Esophagus muscularis mucosa (tissue), 4 donors: ENCODE data around the gene CBX4. TPM values are rescaled to one million over a fixed set of nuclear protein-coding genes. Genes with fewer than 3 reads are reported as not detected.

Experiments
- DNase-seq: peaks from one replicate; pipeline ENCODE4 v3.0.0-alpha.2; 2017; ENCODE audit errors: extremely low spot score
- H3K27ac ChIP-seq, 4 donors: fragments of 200-600 bp; sonication (generic); replicated peaks in 1 of 4; 1 replicate in 3 of 4; 2 replicates in 1 of 4; pipeline ENCODE4 v1.5.1; 2016 to 2019; ENCODE audit warnings: mild to moderate bottlenecking in 1 of 4
- H3K27me3 ChIP-seq, 4 donors: fragments of 200-600 bp; sonication (generic); one replicate each; pipeline versions ENCODE4 v1.5.1 to v1.6.0; 2016 to 2019
- H3K36me3 ChIP-seq, 4 donors: fragments of 200-600 bp; sonication (generic); one replicate each; pipeline ENCODE4 v1.5.1; 2016 to 2019
- H3K4me1 ChIP-seq, 4 donors: fragments of 200-600 bp; sonication (generic); one replicate each; pipeline ENCODE4 v1.5.1; 2016 to 2019
- H3K4me3 ChIP-seq, 4 donors: fragments of 200-600 bp; sonication (generic); 1 replicate in 2 of 4; 2 replicates in 2 of 4; pipeline ENCODE4 v1.5.1; 2016 to 2019; ENCODE audit warnings: mild to moderate bottlenecking in 4 of 4, moderate library complexity in 1 of 4
- H3K9me3 ChIP-seq, 4 donors: fragments of 200-600 bp; sonication (generic); 1 replicate in 3 of 4; 2 replicates in 1 of 4; pipeline ENCODE4 v1.5.1; 2016 to 2019
- EP300 ChIP-seq: sonication (generic); formaldehyde crosslinking; IDR thresholded peaks from one replicate; pipeline ENCODE4 v1.6.1; 2017; ENCODE audit warnings: antibody characterized with exemption
- POLR2A ChIP-seq: fragments of 450-650 bp; IDR thresholded peaks from one replicate; pipeline ENCODE4 v1.6.1; 2017; ENCODE audit warnings: antibody characterized with exemption, moderate library complexity, mild to moderate bottlenecking, low read depth
- POLR2AphosphoS5 ChIP-seq, 2 donors: sonication (generic); formaldehyde crosslinking; IDR thresholded peaks; one replicate each; pipeline ENCODE4 v1.6.1; 2017; ENCODE audit warnings: antibody characterized with exemption in 2 of 2
- WGBS: methylation state at CpG from one replicate; pipeline ENCODE4 v1.1.5; 2018; 5-methylcytosine and 5-hydroxymethylcytosine counted together
- intact Hi-C: fragments of 100-400 bp; cut with DNase I; formaldehyde crosslinking; loops from one replicate; pipeline ENCODE4 v1.15.1; 2023
- total RNA-seq, 4 donors: library from RNA; depleted of rRNA; stranded (reverse); fragments of >200 nt; gene quantifications; one replicate each; pipeline versions ENCODE4 v1.1.0 to v1.2.1, GENCODE V29; 2016
- TF ChIP-seq, protein P1 (sequence below), 3 experiments: fragments of 200-600 bp in 2 of 3; fragments of 450-650 bp in 1 of 3; sonication (generic) in 2 of 3; IDR thresholded peaks; one replicate each; pipeline ENCODE4 v1.5.1; 2017 to 2019; ENCODE audit warnings: antibody characterized with exemption in 3 of 3, mild to moderate bottlenecking in 2 of 3, moderate library complexity in 1 of 3

CBX4 gene
- total RNA-seq, 4 donors from 2014 or later: 6.6 to 14.1 (median 12.3) TPM

DNA sequence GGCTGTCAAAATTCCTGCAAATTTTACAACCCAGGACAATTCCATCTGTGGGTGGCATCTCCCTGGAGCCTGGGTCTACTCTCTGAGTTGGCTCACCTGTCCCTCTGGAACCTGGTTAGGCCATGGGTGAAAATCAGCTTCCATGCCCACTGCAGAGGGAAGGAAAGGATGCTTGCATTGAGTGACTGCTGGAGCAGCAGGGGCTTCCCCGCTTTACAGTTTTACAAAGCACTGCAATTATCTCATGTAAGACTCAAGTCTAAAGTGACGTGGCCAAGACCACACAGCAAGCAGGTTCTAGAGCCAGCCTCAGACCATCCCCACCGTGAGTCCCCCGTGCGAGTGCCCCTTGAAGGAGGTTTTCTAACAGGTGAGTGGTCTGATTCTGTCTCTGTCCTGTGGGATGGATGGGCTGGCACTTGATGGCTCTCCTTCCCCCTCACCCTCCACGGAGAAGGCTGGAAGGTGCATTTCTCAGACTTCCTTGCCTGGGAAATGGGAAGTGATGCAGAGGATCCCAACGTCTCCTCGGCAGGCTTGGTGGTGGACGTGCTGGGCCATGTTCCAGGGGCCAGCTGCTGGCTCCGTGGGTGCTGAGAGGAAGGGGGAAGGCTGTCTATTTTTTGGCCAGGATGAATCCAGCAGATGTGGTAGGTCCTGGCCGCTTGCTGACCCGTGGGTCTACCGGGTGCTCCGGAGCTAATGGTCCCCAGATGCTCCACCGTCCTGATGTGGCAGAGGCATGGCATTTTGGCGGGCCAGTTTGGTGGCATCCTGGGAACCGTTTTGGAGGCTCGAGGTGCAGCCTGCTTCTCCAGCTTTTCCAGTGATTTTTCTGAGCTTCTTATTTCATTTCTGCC lies 26.3 kb upstream of the CBX4 start:
- Histone ChIP-seq H3K4me1 (no peaks in the 10 kb centered on the region), H3K36me3 (no peaks in the 10 kb centered on the region), H3K27ac (no peak overlapping the region), H3K4me3 (no peak overlapping the region), H3K27me3 (peaks cover 0 to 75% (median 0%) of the 10 kb centered on the region in 4 donors), H3K9me3 (no peaks in the 10 kb centered on the region)
- 59% methylated on average over 18 of the region's 18 CpGs for WGBS
- no peak for DNase-seq
- intact Hi-C loops: no loop called here
- TF ChIP-seq, protein P1, sequence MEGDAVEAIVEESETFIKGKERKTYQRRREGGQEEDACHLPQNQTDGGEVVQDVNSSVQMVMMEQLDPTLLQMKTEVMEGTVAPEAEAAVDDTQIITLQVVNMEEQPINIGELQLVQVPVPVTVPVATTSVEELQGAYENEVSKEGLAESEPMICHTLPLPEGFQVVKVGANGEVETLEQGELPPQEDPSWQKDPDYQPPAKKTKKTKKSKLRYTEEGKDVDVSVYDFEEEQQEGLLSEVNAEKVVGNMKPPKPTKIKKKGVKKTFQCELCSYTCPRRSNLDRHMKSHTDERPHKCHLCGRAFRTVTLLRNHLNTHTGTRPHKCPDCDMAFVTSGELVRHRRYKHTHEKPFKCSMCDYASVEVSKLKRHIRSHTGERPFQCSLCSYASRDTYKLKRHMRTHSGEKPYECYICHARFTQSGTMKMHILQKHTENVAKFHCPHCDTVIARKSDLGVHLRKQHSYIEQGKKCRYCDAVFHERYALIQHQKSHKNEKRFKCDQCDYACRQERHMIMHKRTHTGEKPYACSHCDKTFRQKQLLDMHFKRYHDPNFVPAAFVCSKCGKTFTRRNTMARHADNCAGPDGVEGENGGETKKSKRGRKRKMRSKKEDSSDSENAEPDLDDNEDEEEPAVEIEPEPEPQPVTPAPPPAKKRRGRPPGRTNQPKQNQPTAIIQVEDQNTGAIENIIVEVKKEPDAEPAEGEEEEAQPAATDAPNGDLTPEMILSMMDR (IDR thresholded peaks at IDR 0.05): no peak
- no peak for TF ChIP-seq POLR2AphosphoS5 (IDR thresholded peaks at IDR 0.05)
- TF ChIP-seq POLR2A: no peak
- TF ChIP-seq EP300: no peak

DNA sequence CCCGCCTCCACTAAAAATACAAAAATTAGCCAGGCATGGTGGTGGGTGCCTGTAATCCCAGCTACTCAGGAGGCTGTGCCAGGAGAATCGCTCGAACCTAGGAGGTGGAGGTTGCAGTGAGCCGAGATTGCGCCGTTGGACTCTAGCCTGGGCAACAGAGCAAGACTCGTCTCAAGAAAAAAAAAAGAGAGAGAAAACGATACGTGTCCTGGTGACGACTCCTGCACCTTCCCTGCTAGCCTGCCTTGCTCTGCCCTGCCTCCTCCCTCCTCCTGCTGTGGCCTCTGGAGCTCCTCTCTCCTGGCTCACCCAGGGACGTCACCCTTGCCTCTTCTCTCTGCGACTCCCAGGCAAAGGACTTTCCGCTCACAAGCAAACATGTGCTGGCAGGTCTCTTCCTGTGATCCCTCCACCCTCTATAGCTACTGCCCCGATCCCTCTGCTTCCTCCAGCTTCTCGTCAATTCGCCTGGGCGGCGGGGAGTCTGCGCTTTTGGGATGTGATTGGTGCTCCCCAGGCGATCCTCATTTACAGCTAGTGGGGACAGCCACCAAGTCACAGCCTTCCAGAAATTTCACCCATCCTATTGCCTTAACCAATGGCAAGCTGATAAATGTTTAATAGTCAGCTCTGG lies 25.5 kb upstream of the CBX4 start:
- Histone ChIP-seq H3K4me1 (no peaks in the 10 kb centered on the region), H3K4me3 (no peak overlapping the region), H3K27ac (no peak overlapping the region), H3K36me3 (no peaks in the 10 kb centered on the region), H3K27me3 (peaks cover 0 to 75% (median 0%) of the 10 kb centered on the region in 4 donors), H3K9me3 (no peaks in the 10 kb centered on the region)
- TF ChIP-seq POLR2A: no peak
- no peak for TF ChIP-seq POLR2AphosphoS5 (IDR thresholded peaks at IDR 0.05)
- TF ChIP-seq EP300: no peak
- TF ChIP-seq, protein P1 (IDR thresholded peaks at IDR 0.05): no peak
- WGBS: 80% methylated on average over 20 of the region's 20 CpGs
- intact Hi-C loops: no loop called here
- DNase-seq: no peak

DNA sequence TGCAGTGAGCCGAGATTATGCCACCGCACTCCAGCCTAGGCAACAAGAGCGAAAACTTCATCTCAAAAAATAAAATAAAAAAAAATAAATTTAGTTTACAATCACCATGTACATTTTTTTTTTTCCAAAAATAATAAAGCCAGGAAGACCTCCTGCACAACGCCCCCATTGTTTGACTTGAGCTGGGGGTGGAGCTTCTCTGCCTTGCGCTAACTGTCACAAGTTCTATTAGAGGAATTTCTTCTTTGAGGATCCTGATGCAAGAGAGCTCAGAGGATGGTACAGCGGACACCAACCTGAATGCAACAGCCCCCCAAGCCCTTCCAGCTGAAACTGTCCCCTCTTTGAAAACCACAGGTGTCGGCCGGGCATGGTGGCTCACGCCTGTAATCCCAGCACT lies 24.9 kb upstream of the CBX4 start:
- 86% methylated on average over 9 of the region's 9 CpGs for WGBS

DNA sequence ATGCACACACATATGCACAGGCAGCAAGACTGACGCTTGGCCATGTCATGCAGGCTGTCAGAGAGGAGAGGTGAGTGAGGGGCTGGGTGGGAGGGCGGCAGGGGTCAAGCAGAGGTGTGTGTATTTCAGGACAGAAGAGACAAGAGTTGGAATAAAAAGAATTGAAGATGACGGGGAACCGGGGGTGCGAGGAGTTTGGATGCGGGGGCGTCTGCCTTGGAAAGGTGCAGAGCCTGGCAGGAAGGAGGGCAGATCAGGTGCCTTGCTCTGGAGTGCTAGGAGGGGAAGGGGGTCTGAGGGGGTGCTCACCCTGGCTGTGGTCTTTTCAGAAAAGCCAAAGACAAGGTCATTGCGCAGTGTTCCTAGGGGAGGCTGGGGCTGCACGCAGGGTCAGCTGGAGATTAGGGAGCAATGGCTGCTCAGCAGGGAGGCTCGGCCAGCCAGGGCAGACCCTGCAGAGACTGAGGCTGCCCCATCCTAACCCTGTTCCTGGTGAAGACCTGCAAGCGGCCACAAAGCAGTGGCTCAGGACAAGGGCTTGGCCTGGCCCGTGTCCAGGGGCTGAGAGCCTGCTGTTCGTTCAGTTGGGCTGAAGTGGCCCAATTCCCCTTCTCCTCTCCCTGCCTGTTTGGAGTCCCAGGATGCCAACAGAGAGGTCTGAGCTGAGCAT lies 23.7 kb upstream of the CBX4 start:
- no peaks in the 10 kb centered on the region for H3K9me3 ChIP-seq
- H3K4me3 ChIP-seq: no peak overlapping the region
- no peaks in the 10 kb centered on the region for H3K36me3 ChIP-seq
- DNase-seq: no peak
- no peaks in the 10 kb centered on the region for H3K4me1 ChIP-seq
- TF ChIP-seq, protein P1 (IDR thresholded peaks at IDR 0.05): no peak
- TF ChIP-seq POLR2AphosphoS5 (IDR thresholded peaks at IDR 0.05) (no peak), POLR2A (no peak), EP300 (no peak)
- intact Hi-C loops: no loop called here
- no peak overlapping the region for H3K27ac ChIP-seq
- WGBS: 69% methylated on average over 12 of the region's 13 CpGs
- peaks cover 0 to 82% (median 0%) of the 10 kb centered on the region in 4 donors for H3K27me3 ChIP-seq

More for the DNA sequence above, 24.9 kb upstream of the CBX4 start:
- DNase-seq: no peak
- H3K9me3 ChIP-seq: no peaks in the 10 kb centered on the region
- intact Hi-C loops: no loop called here
- TF ChIP-seq EP300: no peak
- no peak for TF ChIP-seq POLR2A
- TF ChIP-seq, protein P1 (IDR thresholded peaks at IDR 0.05): no peak
- TF ChIP-seq POLR2AphosphoS5 (IDR thresholded peaks at IDR 0.05): no peak
- no peak overlapping the region for H3K27ac ChIP-seq
- H3K4me3 ChIP-seq: no peak overlapping the region
- H3K27me3 ChIP-seq: peaks cover 0 to 77% (median 0%) of the 10 kb centered on the region in 4 donors
- no peaks in the 10 kb centered on the region for H3K36me3 ChIP-seq
- no peaks in the 10 kb centered on the region for H3K4me1 ChIP-seq
